GM21390 (cell line): ENCODE data around the gene PPIF.

ENCODE experiments used
- ATAC-seq: cut with Tn5 transposase; IDR thresholded peaks from one replicate; pipeline ENCODE4 v1.9.1; 2021; ENCODE audit not compliant: unreplicated experiment

The PPIF gene

DNA sequence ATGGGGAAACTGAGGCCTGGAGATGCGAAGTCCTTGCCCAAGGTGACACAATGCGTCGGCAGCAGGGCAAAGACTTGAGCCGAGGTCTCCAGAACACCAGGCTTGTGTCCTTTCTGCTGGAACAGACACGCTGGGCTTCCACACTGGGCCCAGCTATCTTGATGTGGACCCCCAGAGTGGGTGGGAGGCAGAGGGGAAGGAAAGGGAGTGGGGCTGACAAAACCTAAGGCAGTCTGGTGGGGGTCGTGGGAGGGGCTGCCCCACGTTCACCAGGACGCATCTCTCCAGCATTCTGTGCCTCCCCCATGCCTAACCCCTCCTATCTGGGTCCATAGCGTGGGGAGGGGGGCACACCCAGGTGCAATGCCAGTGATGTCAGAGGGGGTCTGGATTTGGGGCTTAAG, 38.1 kb downstream of the PPIF start:
- no peak for ATAC-seq

DNA sequence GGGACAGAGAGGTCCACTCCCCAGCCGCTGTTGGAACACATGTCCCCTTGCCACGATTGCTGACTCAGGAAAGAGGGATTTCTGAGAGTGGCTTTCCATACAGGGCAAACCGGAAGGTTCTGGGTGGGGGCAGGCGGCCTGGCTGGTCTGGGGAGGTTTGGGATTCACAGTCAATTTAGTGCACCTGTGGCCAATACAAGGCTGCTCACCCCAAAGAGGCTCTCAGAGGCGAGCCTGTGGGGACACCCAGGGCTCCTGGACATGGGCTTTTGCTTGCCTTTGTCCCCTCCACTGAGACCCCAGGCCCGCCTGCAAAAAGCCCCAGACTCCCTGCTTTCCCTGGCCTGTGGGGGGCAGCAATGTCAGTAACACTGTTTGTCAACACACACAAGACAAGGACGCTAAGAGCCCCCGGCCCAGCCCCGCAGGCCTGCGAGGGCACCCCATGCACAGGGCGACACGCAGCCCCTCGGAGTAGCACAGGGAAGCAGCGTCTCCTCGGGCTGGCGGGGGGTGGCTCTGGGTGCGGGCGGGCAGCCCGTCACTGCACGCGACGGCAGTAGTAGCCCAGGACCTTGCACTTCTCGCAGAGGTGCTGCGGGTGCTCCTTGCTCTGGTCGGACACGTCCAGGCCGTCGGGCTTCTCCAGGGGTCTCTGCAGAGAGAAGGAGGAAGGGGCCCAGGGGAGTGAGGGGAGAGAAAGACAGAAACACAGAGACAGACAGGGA, 38.7 kb downstream of the PPIF start:
- ATAC-seq: no peak

DNA sequence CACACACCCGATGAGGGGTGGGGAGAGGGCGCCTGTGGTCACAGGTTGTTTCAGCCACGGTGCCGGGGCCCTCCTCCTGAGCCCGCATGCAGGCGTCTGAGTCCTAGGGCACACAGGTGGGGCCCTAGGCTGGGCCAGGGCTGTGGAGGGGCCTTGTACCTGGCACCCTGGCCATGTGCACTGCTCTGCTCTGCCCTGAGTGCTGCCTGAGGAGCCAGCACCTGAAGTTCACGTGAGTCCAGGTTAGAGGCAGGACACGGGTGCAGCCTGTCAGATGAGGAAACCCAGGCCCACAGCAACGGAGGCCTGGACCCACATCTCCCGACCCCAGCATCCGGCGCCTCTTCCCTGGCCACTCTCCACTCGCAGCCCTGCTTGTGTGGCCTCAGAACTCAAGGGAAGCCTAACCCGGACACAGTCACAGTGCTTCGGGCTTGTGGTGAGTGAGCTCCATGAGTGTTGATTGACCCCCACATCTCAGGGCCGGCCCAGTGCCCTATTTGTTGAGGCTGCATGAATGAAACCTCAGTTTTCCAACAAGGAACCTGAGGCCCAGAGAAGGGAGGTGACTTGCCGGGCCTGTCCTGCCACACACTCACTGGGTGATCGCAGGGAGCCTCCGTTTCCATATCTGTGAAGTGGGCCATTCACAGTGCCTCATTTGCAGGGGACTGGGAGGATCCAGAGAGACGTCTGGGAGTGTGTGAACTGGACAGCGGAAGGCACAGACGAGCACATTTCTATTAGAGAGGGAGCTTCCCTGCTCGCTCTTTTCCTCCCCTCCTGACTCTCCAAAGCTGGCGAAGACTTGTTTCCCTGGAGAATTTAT, 39.6 kb downstream of the PPIF start:
- no peak for ATAC-seq

- ATAC-seq: no peak
Observed at GRCh38 chr10:79387466-79387973, 40.3 kb downstream of the PPIF start.

- ATAC-seq: no peak
Observed at GRCh38 chr10:79387974-79388850, 40.9 kb downstream of the PPIF start.

DNA sequence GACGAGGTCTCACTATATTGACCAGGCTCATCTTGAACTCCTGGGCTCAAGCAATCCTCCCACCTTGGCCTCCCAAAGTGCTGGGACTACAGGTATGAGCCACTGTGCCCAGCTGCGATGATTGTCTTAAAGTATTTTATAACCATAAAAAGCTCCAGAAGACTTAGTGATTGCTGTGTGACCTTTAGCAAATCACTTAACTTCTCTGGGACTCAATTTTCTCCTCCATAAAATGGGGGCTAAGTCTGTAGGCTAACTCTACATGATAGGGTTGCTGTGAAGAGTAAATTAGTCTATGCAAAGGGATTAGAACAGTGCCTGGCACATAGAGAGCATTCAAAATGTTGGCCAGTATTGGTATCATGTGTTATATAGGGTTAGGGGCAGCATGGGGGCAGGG, 42.8 kb downstream of the PPIF start:
- ATAC-seq: no peak

DNA sequence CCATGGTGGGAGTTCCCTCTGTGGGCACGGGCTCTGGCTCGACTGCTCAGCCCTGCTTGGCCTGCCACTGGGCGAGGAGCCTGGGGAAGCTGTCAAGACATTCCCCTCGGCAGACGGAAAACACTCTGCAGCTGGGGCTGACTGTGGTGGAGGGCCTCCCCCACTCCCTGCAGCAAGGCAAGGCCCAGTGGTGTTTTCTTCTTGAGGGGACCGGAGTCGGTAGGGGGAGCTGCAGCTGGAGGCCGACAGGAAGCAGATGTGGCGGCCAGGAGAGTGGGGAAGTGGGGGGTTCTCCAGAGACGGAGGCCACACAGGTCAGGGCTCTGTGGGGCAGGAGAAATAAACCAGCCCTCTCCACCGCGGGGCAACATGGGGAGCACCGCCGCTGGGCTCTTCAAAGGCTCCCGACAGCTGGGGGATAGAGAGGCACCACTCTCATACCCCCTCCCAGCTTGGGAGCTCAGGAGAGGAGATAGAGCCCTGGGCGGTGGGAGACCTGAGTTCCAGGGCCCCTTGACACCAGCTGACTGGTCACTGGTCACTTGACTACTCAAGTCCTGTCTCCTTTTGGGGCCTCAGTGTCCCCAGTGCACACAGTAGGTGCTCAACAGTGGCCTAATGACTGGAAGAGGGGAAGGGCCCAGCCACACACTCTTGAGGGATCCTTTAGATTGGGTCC, 43.4 kb downstream of the PPIF start:
- ATAC-seq: no peak

DNA sequence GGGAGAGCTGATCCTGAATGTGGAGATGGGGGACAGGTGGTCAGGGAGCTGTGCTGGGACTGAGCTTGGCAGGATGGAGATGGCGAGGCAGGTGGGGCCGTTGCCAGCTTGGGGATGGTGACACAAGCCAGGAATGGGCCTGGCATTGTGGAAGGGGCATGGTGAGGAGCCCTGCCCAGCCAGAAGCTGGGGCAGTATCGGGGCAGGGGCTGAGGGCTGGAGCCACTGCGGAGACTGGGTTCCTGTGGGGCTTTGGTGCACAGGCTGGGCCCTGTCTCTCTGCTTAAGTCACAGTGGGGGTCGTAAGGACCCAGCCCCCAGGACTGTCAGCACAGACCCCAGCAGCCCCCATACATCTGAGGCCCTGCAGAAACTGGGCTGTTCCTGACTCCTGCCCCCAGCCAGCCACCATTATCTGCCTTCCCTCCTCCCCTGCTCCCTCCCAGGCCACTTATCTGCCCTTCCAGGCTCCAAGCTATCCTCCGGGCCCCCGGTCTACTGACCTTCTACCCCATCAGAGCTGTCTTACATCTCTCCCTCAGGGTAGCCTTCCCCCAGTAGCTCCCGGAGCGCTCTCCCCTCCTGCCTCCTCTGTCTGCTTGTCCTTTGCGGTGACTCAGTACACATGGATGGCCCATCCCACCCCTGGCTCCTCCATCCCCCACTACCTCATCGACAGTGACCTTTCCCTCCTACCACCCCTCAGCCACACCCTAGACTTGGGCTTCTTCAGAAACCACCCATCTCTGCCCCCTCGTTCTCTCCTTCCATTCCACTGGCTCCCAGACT, 44.2 kb downstream of the PPIF start:
- ATAC-seq: no peak

- ATAC-seq: no peak
Observed at GRCh38 chr10:79392020-79392398, 44.7 kb downstream of the PPIF start.

- no peak for ATAC-seq
Observed at GRCh38 chr10:79392506-79393176, 45.4 kb downstream of the PPIF start.

GRCh38 chr10:79393221-79393923, 46.1 kb downstream of the PPIF start:
- ATAC-seq: no peak

- no peak for ATAC-seq
Observed at GRCh38 chr10:79393924-79394610, 46.8 kb downstream of the PPIF start.

DNA sequence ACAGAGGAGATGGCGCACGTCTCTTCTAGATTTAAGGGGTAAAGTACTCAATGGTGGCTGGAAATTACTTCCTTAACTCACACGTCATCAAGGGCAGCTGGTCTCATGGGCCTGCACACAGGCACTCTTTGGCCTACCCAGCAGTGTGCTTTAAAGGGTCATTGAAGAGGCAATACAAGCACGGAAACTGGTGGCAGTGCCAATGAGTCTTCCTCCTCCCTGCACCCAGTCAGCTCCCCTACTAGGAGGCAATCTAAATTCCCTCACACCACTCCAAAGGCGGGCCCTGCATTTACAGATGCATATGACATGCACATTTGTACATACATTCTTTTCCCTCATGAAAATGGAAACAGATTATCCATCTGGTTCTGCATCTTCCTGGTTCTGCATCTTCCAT, 47.4 kb downstream of the PPIF start:
- ATAC-seq: no peak

DNA sequence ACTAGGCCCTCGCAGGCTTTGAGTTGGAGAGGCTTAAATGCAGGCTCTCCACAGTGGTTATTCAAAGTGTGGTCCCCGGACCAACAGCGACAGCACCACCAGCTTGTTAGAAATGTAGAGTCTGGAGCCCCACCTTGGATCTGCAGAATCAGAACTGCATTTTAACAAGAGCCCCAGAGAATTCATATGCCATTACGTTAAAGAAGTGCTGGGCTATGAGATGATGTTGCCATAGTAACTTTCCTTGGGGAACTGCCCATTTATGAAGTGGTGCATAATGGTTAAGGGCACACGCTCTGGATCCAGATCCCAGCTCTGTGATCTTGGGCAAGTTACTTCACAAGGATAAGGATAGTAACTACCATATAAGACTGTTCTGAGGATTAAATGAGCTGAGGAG, 49.3 kb downstream of the PPIF start:
- ATAC-seq: no peak

- no peak for ATAC-seq
Observed at GRCh38 chr10:79397051-79397450, 49.8 kb downstream of the PPIF start.

DNA sequence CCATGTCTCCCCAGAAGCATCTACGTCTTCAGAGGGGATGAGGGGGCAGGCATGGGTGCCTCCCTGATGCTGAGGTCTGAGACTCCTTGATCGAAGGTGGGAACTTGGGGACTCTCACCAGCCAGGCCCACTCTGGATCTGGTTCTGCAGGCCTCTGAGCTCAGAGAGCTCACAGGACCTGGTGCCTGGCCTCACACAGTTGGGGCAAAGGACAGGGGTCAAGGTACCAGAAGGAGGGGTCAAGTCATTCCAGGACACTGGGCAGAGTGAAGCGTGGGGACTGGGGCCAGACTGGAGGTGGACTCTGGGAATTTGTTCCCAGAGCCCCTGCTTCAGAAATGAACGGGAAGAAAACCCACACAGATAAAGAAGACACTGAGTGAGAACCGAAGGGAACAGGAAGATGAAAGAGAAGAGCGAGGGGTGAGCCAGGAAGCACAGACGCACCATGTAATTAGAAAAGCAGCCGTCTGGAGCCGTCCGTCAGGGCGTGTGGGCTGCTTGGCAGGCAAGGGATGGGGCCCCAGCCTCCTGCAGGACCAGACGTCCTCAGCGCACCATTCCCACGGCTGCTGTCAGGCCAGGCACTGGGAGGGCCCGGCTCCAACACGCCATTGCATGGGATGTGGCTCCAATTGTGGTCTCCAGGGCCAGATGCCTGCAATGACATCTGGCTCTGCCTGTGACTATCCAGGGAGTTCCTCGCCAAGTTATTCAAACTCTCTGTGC, 50.5 kb downstream of the PPIF start:
- ATAC-seq: no peak

- no peak for ATAC-seq
Observed at GRCh38 chr10:79398642-79399041, 51.4 kb downstream of the PPIF start.
